Astrocyte (in vitro differentiated cells and primary cell): ENCODE data around the gene IQCK. TPM values are rescaled to one million over a fixed set of nuclear protein-coding genes. Genes with fewer than 3 reads are reported as not detected.

Source experiments
- DNase-seq: peaks from one replicate; pipeline ENCODE4 v3.0.0-alpha.2; 2010; ENCODE audit warnings: low read depth
- FAIRE-seq: peaks from 2 replicates; lab custom pipeline; 2011; peaks lifted over from hg19 to GRCh38; lab: Jason Lieb, UNC
- H2AFZ ChIP-seq: 2 replicates; pipeline ENCODE4 v1.6.0; 2012; ENCODE audit warnings: low read depth, low read length, inconsistent platforms
- H3K27ac ChIP-seq: 2 replicates; pipeline ENCODE4 v1.5.1; 2011; ENCODE audit warnings: low read depth, low read length, inconsistent platforms
- H3K27me3 ChIP-seq: 2 replicates; pipeline ENCODE4 v1.6.0; 2011; ENCODE audit warnings: low read length, inconsistent platforms; ENCODE audit not compliant: insufficient read depth
- H3K36me3 ChIP-seq: 2 replicates; pipeline ENCODE4 v1.5.1; 2011; ENCODE audit warnings: low read length, inconsistent platforms; ENCODE audit not compliant: insufficient read depth
- H3K4me1 ChIP-seq: 2 replicates; pipeline ENCODE4 v1.5.1; 2011; ENCODE audit warnings: low read length, inconsistent platforms; ENCODE audit not compliant: insufficient read depth
- H3K4me2 ChIP-seq: 2 replicates; pipeline ENCODE4 v1.6.0; 2012; ENCODE audit warnings: low read length, inconsistent platforms
- H3K4me3 ChIP-seq: 2 replicates; pipeline ENCODE4 v1.5.1; 2011; ENCODE audit warnings: low read depth, mild to moderate bottlenecking, low read length, inconsistent platforms; ENCODE audit not compliant: insufficient read depth
- H3K79me2 ChIP-seq: 2 replicates; pipeline ENCODE4 v1.6.0; 2012; ENCODE audit warnings: mild to moderate bottlenecking, low read length, inconsistent platforms; ENCODE audit not compliant: insufficient read depth
- H3K9ac ChIP-seq: 2 replicates; pipeline ENCODE4 v1.6.0; 2012; ENCODE audit warnings: mild to moderate bottlenecking, low read length, inconsistent platforms
- H3K9me3 ChIP-seq: 2 replicates; pipeline ENCODE4 v1.5.1; 2012; ENCODE audit warnings: low read depth, mild to moderate bottlenecking, low read length, inconsistent platforms; ENCODE audit not compliant: insufficient read depth
- H4K20me1 ChIP-seq: 2 replicates; pipeline ENCODE4 v1.6.0; 2012; ENCODE audit warnings: low read length, inconsistent platforms; ENCODE audit not compliant: insufficient read depth
- H3K27ac Mint-ChIP-seq: one replicate; pipeline ENCODE4 v1.8.0; 2021; ENCODE audit warnings: mild to moderate bottlenecking, mixed read lengths; ENCODE audit not compliant: unreplicated experiment
- H3K27me3 Mint-ChIP-seq: one replicate; pipeline ENCODE4 v1.8.0; 2021; ENCODE audit warnings: low read depth, mixed read lengths; ENCODE audit not compliant: unreplicated experiment
- H3K36me3 Mint-ChIP-seq: one replicate; pipeline ENCODE4 v1.8.0; 2021; ENCODE audit warnings: low read depth, mixed read lengths; ENCODE audit not compliant: unreplicated experiment
- H3K4me1 Mint-ChIP-seq: one replicate; pipeline ENCODE4 v1.8.0; 2021; ENCODE audit warnings: low read depth, mixed read lengths; ENCODE audit not compliant: unreplicated experiment
- H3K4me3 Mint-ChIP-seq: one replicate; pipeline ENCODE4 v1.8.0; 2021; ENCODE audit warnings: mild to moderate bottlenecking, moderate library complexity, mixed read lengths; ENCODE audit not compliant: unreplicated experiment
- H3K9me3 Mint-ChIP-seq: one replicate; pipeline ENCODE4 v1.8.0; 2021; ENCODE audit warnings: mild to moderate bottlenecking, mixed read lengths; ENCODE audit not compliant: unreplicated experiment
- EZH2 ChIP-seq: IDR thresholded peaks from 2 replicates; pipeline ENCODE4 v1.6.1; 2012; ENCODE audit warnings: mild to moderate bottlenecking, low read length, inconsistent platforms; ENCODE audit not compliant: insufficient read depth
- total RNA-seq: library from RNA; stranded (reverse); gene quantifications from 2 replicates; pipeline ENCODE4 v1.2.1, GENCODE V29; 2021
- TF ChIP-seq, protein P1 (sequence below): IDR thresholded peaks from 2 replicates; pipeline ENCODE4 v1.5.1; 2011; ENCODE audit warnings: low read depth, mild to moderate bottlenecking, inconsistent platforms, low read length, moderate library complexity; ENCODE audit not compliant: insufficient read depth

Gene IQCK
- total RNA-seq, 1 donor from 2014 or later = 5.9 TPM

DNA sequence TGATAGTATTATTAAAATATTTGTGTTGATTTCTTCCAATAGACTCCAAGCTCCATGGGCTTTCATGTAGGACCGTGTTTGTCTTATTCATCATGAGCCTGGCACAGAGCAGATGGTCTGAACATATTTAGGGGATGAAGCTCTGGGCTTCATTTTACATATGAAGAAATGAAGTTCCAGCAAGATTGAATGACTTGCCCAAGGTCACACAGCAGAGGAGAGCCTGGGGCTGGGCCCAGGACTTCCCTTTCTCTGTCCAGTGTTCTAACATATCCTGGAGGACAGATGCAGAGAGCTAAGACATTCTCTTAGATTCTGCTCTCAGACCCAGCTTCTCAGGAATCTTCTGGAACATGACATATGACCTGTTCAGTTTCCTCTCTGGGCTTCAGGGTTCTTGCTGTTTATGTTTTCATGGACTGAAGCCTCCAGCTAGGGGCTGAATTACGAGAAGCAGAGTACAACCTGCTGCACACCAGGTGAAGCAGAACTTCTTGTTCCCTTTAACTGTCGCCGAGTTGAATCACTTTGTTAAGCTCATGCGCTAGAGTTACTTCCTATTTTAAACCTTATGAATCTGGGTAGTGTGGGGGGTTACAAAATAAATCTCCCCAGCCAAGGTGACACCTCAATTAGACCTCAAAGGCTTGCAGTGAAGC, 113.0 kb downstream of the IQCK start:
- H4K20me1 ChIP-seq = no peaks in the 10 kb centered on the region
- H3K79me2 ChIP-seq = no peaks in the 10 kb centered on the region
- Mint-ChIP-seq H3K4me1 (peaks cover 23% of the 10 kb centered on the region), H3K36me3 (peaks cover 2% of the 10 kb centered on the region), H3K27me3 (no peaks in the 10 kb centered on the region), H3K9me3 (no peaks in the 10 kb centered on the region), H3K4me3 (no peak overlapping the region), H3K27ac (peak overlapping the region; percentile 28)
- no peaks in the 10 kb centered on the region for H3K36me3 ChIP-seq
- TF ChIP-seq EZH2 = no peak
- TF ChIP-seq, protein P1, sequence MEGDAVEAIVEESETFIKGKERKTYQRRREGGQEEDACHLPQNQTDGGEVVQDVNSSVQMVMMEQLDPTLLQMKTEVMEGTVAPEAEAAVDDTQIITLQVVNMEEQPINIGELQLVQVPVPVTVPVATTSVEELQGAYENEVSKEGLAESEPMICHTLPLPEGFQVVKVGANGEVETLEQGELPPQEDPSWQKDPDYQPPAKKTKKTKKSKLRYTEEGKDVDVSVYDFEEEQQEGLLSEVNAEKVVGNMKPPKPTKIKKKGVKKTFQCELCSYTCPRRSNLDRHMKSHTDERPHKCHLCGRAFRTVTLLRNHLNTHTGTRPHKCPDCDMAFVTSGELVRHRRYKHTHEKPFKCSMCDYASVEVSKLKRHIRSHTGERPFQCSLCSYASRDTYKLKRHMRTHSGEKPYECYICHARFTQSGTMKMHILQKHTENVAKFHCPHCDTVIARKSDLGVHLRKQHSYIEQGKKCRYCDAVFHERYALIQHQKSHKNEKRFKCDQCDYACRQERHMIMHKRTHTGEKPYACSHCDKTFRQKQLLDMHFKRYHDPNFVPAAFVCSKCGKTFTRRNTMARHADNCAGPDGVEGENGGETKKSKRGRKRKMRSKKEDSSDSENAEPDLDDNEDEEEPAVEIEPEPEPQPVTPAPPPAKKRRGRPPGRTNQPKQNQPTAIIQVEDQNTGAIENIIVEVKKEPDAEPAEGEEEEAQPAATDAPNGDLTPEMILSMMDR = no peak
- peak overlapping the region; percentile 48 for H3K4me2 ChIP-seq
- no peak overlapping the region for H3K4me3 ChIP-seq
- no peaks in the 10 kb centered on the region for H3K27me3 ChIP-seq
- FAIRE-seq (no peak), DNase-seq (no peak)
- no peak overlapping the region for H3K9ac ChIP-seq
- H3K27ac ChIP-seq = no peak overlapping the region
- no peak overlapping the region for H2AFZ ChIP-seq
- H3K9me3 ChIP-seq = no peaks in the 10 kb centered on the region
- peaks cover 13% of the 10 kb centered on the region for H3K4me1 ChIP-seq

- Mint-ChIP-seq H3K4me3 (no peak overlapping the region), H3K4me1 (peaks cover 29% of the 10 kb centered on the region), H3K27me3 (no peaks in the 10 kb centered on the region), H3K36me3 (peaks cover 2% of the 10 kb centered on the region), H3K27ac (peak overlapping the region; percentile 28), H3K9me3 (no peaks in the 10 kb centered on the region)
- Histone ChIP-seq H3K4me2 (peak overlapping the region; percentile 48), H4K20me1 (no peaks in the 10 kb centered on the region), H3K4me1 (peaks cover 17% of the 10 kb centered on the region), H3K27me3 (no peaks in the 10 kb centered on the region), H3K9ac (no peak overlapping the region), H3K79me2 (no peaks in the 10 kb centered on the region), H3K9me3 (no peaks in the 10 kb centered on the region), H3K27ac (no peak overlapping the region), H2AFZ (no peak overlapping the region), H3K4me3 (no peak overlapping the region), H3K36me3 (no peaks in the 10 kb centered on the region)
- no peak for TF ChIP-seq EZH2
- TF ChIP-seq, protein P1 = no peak
- DNase-seq (peak; percentile 88), FAIRE-seq (peak; percentile 69)
Observed at GRCh38 chr16:19831678-19832077, 113.6 kb downstream of the IQCK start.

DNA sequence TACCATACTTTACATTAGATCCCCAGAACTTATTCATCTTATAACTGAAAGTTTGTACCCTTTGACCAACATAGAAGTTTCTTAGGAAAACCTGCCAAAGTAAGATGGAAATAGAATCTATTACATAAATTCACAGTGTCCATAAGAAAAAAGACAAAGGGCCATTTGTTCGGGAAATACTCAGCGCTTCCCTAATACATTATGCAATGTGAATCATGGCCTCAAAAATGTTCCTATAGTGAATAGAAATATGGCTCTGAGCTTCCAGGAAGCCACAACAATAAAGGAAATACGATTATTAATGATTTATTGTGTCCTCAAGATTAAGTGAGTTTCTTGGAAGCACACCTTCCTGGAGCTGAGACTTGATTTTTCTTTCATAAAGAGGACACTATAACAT, 115.1 kb downstream of the IQCK start:
- H3K27ac Mint-ChIP-seq = no peak overlapping the region
- H3K4me3 ChIP-seq = no peak overlapping the region
- no peak for FAIRE-seq

More for the DNA sequence above, 115.1 kb downstream of the IQCK start:
- Histone ChIP-seq H3K4me2 (no peak overlapping the region), H2AFZ (no peak overlapping the region), H3K9ac (no peak overlapping the region), H3K4me1 (peaks cover 17% of the 10 kb centered on the region), H4K20me1 (no peaks in the 10 kb centered on the region), H3K36me3 (no peaks in the 10 kb centered on the region), H3K27ac (no peak overlapping the region), H3K27me3 (no peaks in the 10 kb centered on the region), H3K79me2 (no peaks in the 10 kb centered on the region), H3K9me3 (no peaks in the 10 kb centered on the region)
- H3K36me3 Mint-ChIP-seq = no peaks in the 10 kb centered on the region
- H3K9me3 Mint-ChIP-seq = no peaks in the 10 kb centered on the region
- no peaks in the 10 kb centered on the region for H3K27me3 Mint-ChIP-seq
- DNase-seq = peak; percentile 29
- H3K4me3 Mint-ChIP-seq = no peak overlapping the region
- peaks cover 34% of the 10 kb centered on the region for H3K4me1 Mint-ChIP-seq
- TF ChIP-seq, protein P1 = no peak
- no peak for TF ChIP-seq EZH2
